DOHH2 (cell line): ENCODE measurements around the gene PLCL1.

ENCODE experiments used
- EZH2phosphoT487 ChIP-seq: fragments of 200-600 bp; sonication (generic); IDR thresholded peaks from 2 replicates; pipeline ENCODE4 v1.6.1; 2017; ENCODE audit warnings: borderline replicate concordance, mild to moderate bottlenecking, antibody characterized with exemption, low read length, moderate library complexity, mixed read lengths
- TF ChIP-seq, protein P1 (sequence below): fragments of 200-600 bp; sonication (generic); IDR thresholded peaks from one replicate; pipeline ENCODE4 v1.5.1; 2014; ENCODE audit warnings: antibody characterized with exemption, mild to moderate bottlenecking, low read depth, low read length; ENCODE audit not compliant: poor library complexity, severe bottlenecking

DNA sequence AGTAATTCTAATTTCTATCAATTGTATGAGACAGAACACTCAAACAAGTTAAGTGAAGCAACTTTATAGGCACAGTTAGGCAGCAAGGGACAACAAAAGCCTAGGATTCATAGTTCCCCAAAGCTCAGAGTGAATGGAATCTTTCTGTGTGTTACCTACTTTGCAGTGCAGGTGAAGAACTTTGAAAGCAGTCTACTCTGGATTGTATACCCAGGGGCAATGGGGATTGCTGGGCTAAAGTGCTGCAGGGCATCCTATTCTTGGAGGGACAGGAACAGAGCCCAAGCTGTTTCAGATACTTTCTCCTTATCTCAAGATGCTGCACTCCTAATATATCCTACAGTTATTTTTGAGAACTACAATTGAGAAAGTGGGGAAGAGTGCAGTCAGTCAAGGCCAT, 207.6 kb downstream of the PLCL1 start:
- TF ChIP-seq, protein P1, sequence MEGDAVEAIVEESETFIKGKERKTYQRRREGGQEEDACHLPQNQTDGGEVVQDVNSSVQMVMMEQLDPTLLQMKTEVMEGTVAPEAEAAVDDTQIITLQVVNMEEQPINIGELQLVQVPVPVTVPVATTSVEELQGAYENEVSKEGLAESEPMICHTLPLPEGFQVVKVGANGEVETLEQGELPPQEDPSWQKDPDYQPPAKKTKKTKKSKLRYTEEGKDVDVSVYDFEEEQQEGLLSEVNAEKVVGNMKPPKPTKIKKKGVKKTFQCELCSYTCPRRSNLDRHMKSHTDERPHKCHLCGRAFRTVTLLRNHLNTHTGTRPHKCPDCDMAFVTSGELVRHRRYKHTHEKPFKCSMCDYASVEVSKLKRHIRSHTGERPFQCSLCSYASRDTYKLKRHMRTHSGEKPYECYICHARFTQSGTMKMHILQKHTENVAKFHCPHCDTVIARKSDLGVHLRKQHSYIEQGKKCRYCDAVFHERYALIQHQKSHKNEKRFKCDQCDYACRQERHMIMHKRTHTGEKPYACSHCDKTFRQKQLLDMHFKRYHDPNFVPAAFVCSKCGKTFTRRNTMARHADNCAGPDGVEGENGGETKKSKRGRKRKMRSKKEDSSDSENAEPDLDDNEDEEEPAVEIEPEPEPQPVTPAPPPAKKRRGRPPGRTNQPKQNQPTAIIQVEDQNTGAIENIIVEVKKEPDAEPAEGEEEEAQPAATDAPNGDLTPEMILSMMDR = no peak
- TF ChIP-seq EZH2phosphoT487 = no peak
